Calu3 (cell line): ENCODE results near the gene GAGE2A. TPM values are rescaled to one million over a fixed set of nuclear protein-coding genes. Genes with fewer than 3 reads are reported as not detected.
"Not testable (repeated sequence)": the region's sequence is repeated elsewhere in the genome, so short reads cannot be mapped to it uniquely, and the experiment has no call there.

Experiments used
- BruUV-seq: library from RNA; stranded (reverse); fragments of 400-500 nt; replicated peaks from 2 replicates; lab custom pipeline; 2021; lab: Mats Ljungman, UMichigan
- CTCF ChIA-PET: fragments of 300-600 bp; sonication (Branson Sonifier 250); formaldehyde crosslinking; loops from one replicate; lab custom pipeline; 2022; ENCODE audit warnings: antibody characterized with exemption; lab: Charles Lee
- DNase-seq: peaks from one replicate; pipeline ENCODE4 v3.0.0; 2022
- H3K27ac Mint-ChIP-seq: one replicate; pipeline ENCODE4 v1.8.0; 2022; ENCODE audit warnings: mixed read lengths; ENCODE audit not compliant: unreplicated experiment
- H3K27me3 Mint-ChIP-seq: one replicate; pipeline ENCODE4 v1.8.0; 2022; ENCODE audit warnings: mixed read lengths; ENCODE audit not compliant: unreplicated experiment
- H3K36me3 Mint-ChIP-seq: one replicate; pipeline ENCODE4 v1.8.0; 2022; ENCODE audit warnings: mild to moderate bottlenecking, moderate library complexity, mixed read lengths; ENCODE audit not compliant: insufficient read depth, unreplicated experiment
- H3K4me1 Mint-ChIP-seq: one replicate; pipeline ENCODE4 v1.8.0; 2022; ENCODE audit warnings: mild to moderate bottlenecking, low read depth, mixed read lengths; ENCODE audit not compliant: unreplicated experiment
- H3K4me3 Mint-ChIP-seq: one replicate; pipeline ENCODE4 v1.8.0; 2022; ENCODE audit warnings: mild to moderate bottlenecking, low read depth, moderate library complexity, mixed read lengths; ENCODE audit not compliant: unreplicated experiment
- H3K9me3 Mint-ChIP-seq: one replicate; pipeline ENCODE4 v1.8.0; 2022; ENCODE audit warnings: low read depth, mixed read lengths; ENCODE audit not compliant: unreplicated experiment
- CTCF ChIP-seq: fragments of 200-600 bp; IDR thresholded peaks from one replicate; pipeline ENCODE4 v1.8.0; 2022; ENCODE audit warnings: antibody characterized with exemption; ENCODE audit not compliant: unreplicated experiment
- intact Hi-C: fragments of 100-400 bp; cut with micrococcal nuclease; formaldehyde crosslinking; loops from one replicate; pipeline ENCODE4 v1.10.0; 2022; ENCODE audit not compliant: unreplicated experiment
- total RNA-seq: library from RNA; stranded (reverse); gene quantifications from 2 replicates; pipeline ENCODE4 v1.2.3, GENCODE V29; 2022

Gene GAGE2A
- total RNA-seq, 1 experiment from 2014 or later, result not detected

GRCh38 chrX:49590488-49590887 lies 1.2 kb downstream of the GAGE2A start:
- H3K27me3 Mint-ChIP-seq, H3K9me3 Mint-ChIP-seq, H3K4me1 Mint-ChIP-seq, CTCF ChIA-PET, intact Hi-C loops, H3K27ac Mint-ChIP-seq, BruUV-seq, DNase-seq, H3K36me3 Mint-ChIP-seq, H3K4me3 Mint-ChIP-seq: not testable (repeated sequence)

GRCh38 chrX:49598720-49599119 lies 9.4 kb downstream of the GAGE2A start, which contains the start of gene GAGE1:
GAGE1 (plus strand) TSS chrX:49599020; CDS start chrX:49600175, 1,155 bp downstream.
- H3K27me3 Mint-ChIP-seq, H3K4me1 Mint-ChIP-seq, CTCF ChIA-PET, H3K27ac Mint-ChIP-seq, DNase-seq, H3K9me3 Mint-ChIP-seq, H3K4me3 Mint-ChIP-seq, BruUV-seq, intact Hi-C loops, H3K36me3 Mint-ChIP-seq: not testable (repeated sequence)

DNA sequence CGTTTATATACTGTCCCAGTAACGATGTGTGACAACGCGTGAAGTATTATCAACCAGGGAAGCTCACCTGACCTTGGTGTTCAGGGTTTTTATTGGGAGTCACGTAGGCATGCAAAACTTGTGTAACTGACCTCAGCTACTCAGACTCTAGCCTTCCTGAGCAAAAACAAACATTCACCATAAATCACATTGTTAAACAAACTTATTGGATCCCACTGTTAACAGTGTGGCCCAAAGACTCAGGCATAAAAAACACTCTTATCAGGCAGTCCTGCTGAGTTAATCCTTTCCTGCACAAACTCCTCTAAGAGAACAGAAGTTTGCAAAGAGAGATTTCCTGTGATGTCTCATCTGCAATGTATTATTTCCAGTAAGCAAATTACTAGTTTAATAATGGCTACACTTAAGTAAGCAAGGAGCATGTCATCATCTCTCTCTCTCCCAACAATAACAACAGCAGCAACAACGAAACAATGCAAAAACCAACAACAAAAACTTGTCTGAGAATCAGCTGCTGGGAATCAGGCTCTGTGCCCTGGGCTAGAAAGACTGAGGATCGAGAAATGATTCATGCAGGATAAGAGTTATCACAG lies 21.5 kb downstream of the GAGE2A start:
- H3K4me1 Mint-ChIP-seq, result no peaks in the 10 kb centered on the region
- no peak overlapping the region for H3K27ac Mint-ChIP-seq
- H3K9me3 Mint-ChIP-seq, result no peaks in the 10 kb centered on the region
- no peaks in the 10 kb centered on the region for H3K36me3 Mint-ChIP-seq
- intact Hi-C loops, result no loop called here
- H3K27me3 Mint-ChIP-seq, result peaks cover 13% of the 10 kb centered on the region
- H3K4me3 Mint-ChIP-seq, result no peak overlapping the region
- no TSS peak for BruUV-seq
- CTCF ChIA-PET, result no interaction called here
- no peak for DNase-seq
- TF ChIP-seq CTCF, result no peak

DNA sequence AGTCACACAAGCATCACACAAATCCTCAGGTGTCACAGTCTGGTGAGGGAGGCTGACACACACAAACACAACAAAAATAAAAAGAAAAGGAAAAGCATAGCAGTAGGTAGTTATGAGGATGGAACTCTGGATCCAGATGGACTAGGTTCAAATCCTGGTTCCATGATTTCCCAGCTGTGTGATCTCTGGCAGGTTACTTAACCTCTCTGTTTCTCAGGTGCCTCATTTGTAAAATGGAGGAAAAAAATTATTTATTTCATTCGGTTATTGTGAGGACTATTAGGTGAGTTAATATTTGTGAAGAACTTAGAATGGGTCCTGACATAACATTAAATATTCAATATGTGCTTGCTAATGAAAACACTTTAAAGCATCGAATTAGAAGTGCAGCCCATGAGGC lies 29.3 kb downstream of the GAGE2A start:
- H3K27ac Mint-ChIP-seq, result no peak overlapping the region
- intact Hi-C loops, result no loop called here
- no peaks in the 10 kb centered on the region for H3K27me3 Mint-ChIP-seq
- CTCF ChIA-PET, result no interaction called here
- no peaks in the 10 kb centered on the region for H3K9me3 Mint-ChIP-seq
- BruUV-seq, result no TSS peak
- no peaks in the 10 kb centered on the region for H3K4me1 Mint-ChIP-seq
- no peak overlapping the region for H3K4me3 Mint-ChIP-seq
- TF ChIP-seq CTCF, result no peak
- no peaks in the 10 kb centered on the region for H3K36me3 Mint-ChIP-seq
- no peak for DNase-seq

GRCh38 chrX:49627086-49627777 lies 37.9 kb downstream of the GAGE2A start:
- no peak for DNase-seq
- Mint-ChIP-seq H3K4me1 (no peaks in the 10 kb centered on the region), H3K27ac (no peak overlapping the region), H3K4me3 (no peak overlapping the region), H3K27me3 (no peaks in the 10 kb centered on the region), H3K9me3 (peaks cover 3% of the 10 kb centered on the region), H3K36me3 (no peaks in the 10 kb centered on the region)
- CTCF ChIA-PET, result no interaction called here
- intact Hi-C loops, result no loop called here
- no peak for TF ChIP-seq CTCF
- no TSS peak for BruUV-seq
